Transverse colon (tissue), 4 donors: ENCODE measurements around the gene ADPRHL1.

ENCODE experiments used
- CTCF ChIP-seq, 5 experiments: fragments of 200-600 bp in 3 of 5; fragments of 450-650 bp in 2 of 5; sonication (generic) in 3 of 5; IDR thresholded peaks; 1 replicate in 2 of 5; 2 replicates in 3 of 5; pipeline ENCODE4 v1.5.1; 2016 to 2017; ENCODE audit warnings: antibody characterized with exemption in 5 of 5, inconsistent platforms in 3 of 5, mild to moderate bottlenecking in 2 of 5, moderate library complexity in 1 of 5
- EP300 ChIP-seq: sonication (generic); formaldehyde crosslinking; IDR thresholded peaks from one replicate; pipeline ENCODE4 v1.6.1; 2017; ENCODE audit warnings: antibody characterized with exemption, low read depth
- POLR2A ChIP-seq: fragments of 450-650 bp; IDR thresholded peaks from one replicate; pipeline ENCODE4 v1.6.1; 2016; ENCODE audit warnings: antibody characterized with exemption, mild to moderate bottlenecking, moderate library complexity
- POLR2AphosphoS5 ChIP-seq, 3 donors: sonication (generic); formaldehyde crosslinking; IDR thresholded peaks; one replicate each; pipeline ENCODE4 v1.6.1; 2016; ENCODE audit warnings: antibody characterized with exemption in 3 of 3

- TF ChIP-seq POLR2A (no peak), POLR2AphosphoS5 (IDR thresholded peaks at IDR 0.05) (no peak), EP300 (no peak), CTCF (IDR thresholded peaks at IDR 0.05) (no peak)
These were observed 32.3 kb upstream of the ADPRHL1 start for GRCh38 chr13:113485545-113485944.
